Measurements from ENCODE around the gene CNN2. TPM values are rescaled to one million over a fixed set of nuclear protein-coding genes. Genes with fewer than 3 reads are reported as not detected.

Gene CNN2
- total and polyA plus RNA-seq, 2 of the 13 experiments (the other 11 are each of a cell fraction or from before 2014, with no cell fraction given), result 63.6 to 70.0 TPM

GRCh38 chr19:984165-984967 is 42.0 kb upstream of the CNN2 start, which contains the start of gene WDR18 (continued):
- TF ChIP-seq ZNF800 (CRISPR knock-in tag; IDR thresholded peaks at IDR 0.05) (no peak), KLF16 (CRISPR knock-in tag; IDR thresholded peaks at IDR 0.05) (peak in 1 of 2 experiments; percentile 65; a peak in 1 of 4 replicates), ZMYM4 (CRISPR knock-in tag; IDR thresholded peaks at IDR 0.05) (peak; percentile 54; the same call in 1 of the 2 replicates), ZNF34 (CRISPR knock-in tag; IDR thresholded peaks at IDR 0.05; ENCODE audit: borderline replicate concordance) (no peak), ZNF788 (CRISPR knock-in tag; IDR thresholded peaks at IDR 0.05; ENCODE audit: borderline replicate concordance) (peak; percentile 80; the same call in 1 of the 2 replicates), RARG (CRISPR knock-in tag; IDR thresholded peaks at IDR 0.05; ENCODE audit: low read depth) (no peak), ZNF577 (CRISPR knock-in tag; IDR thresholded peaks at IDR 0.05; ENCODE audit: borderline replicate concordance, low read depth) (no peak), AGO2 (optimal IDR thresholded peaks at IDR 0.05; ENCODE audit: low read depth, low read length) (peak; percentile 81), PBX2 (CRISPR knock-in tag; IDR thresholded peaks at IDR 0.05) (no peak), STAG1 (CRISPR knock-in tag; IDR thresholded peaks at IDR 0.05) (no peak), TOE1 (CRISPR knock-in tag; IDR thresholded peaks at IDR 0.05) (0 out of 2 replicates have a peak, but pooled peaks have one; percentile 27), PAF1 (CRISPR knock-in tag; IDR thresholded peaks at IDR 0.05) (no peak), ZNF124 (CRISPR knock-in tag; IDR thresholded peaks at IDR 0.05) (no peak), ATF7 (IDR thresholded peaks at IDR 0.05) (peak; percentile 67), ATF7 (CRISPR knock-in tag; IDR thresholded peaks at IDR 0.05) (0 out of 2 replicates have a peak, but pooled peaks have one; percentile 36), PRDM10 (CRISPR knock-in tag; IDR thresholded peaks at IDR 0.05; ENCODE audit: low read depth) (no peak), RNF2 (conservative IDR thresholded peaks at IDR 0.05; ENCODE audit: low read depth) (no peak), PHF20 (CRISPR knock-in tag; IDR thresholded peaks at IDR 0.05) (peak; percentile 86), HHEX (CRISPR knock-in tag; IDR thresholded peaks at IDR 0.05) (no peak), POLR2AphosphoS2 (IDR thresholded peaks at IDR 0.05; ENCODE audit: low read depth, low read length) (no peak), ZNF280B (CRISPR knock-in tag; IDR thresholded peaks at IDR 0.05; ENCODE audit: borderline replicate concordance) (peak; percentile 85), HOXA9 (CRISPR knock-in tag; IDR thresholded peaks at IDR 0.05; ENCODE audit: borderline replicate concordance) (no peak)

All from HepG2 (cell line).